OCI-LY3 (cell line): Measurements from ENCODE around the gene ZNF672.

Experiments
- CTCF ChIP-seq: fragments of 200-600, 300-600 bp; sonication (generic); IDR thresholded peaks from 2 replicates; pipeline ENCODE4 v1.5.1; 2014; ENCODE audit warnings: antibody characterized with exemption, low read length, low read depth
- EZH2phosphoT487 ChIP-seq: fragments of 200-600 bp; shearing (Covaris generic); IDR thresholded peaks from 2 replicates; pipeline ENCODE4 v1.6.1; 2018; ENCODE audit warnings: antibody characterized with exemption, mixed run types, low read depth

GRCh38 chr1:248837781-248838356 is at the start of gene ZNF672:
- no peak for TF ChIP-seq CTCF
- TF ChIP-seq EZH2phosphoT487: no peak
